OCI-LY1 (cell line): Measurements from ENCODE around the gene IFITM10.

Experiments
- H2AFZ ChIP-seq: fragments of 200-600 bp; sonication (generic), shearing (Covaris generic); 2 replicates; pipeline ENCODE4 v1.6.0; 2014; ENCODE audit warnings: antibody characterized with exemption, mild to moderate bottlenecking, low read length
- H3F3A ChIP-seq: fragments of 200-600 bp; sonication (generic), shearing (Covaris generic); 2 replicates; pipeline ENCODE4 v1.6.0; 2014; ENCODE audit warnings: mild to moderate bottlenecking, antibody characterized with exemption, low read length, moderate library complexity; ENCODE audit not compliant: insufficient read depth
- H3K27ac ChIP-seq: fragments of 200-600 bp; sonication (generic); 2 replicates; pipeline ENCODE4 v1.5.1; 2014; ENCODE audit warnings: low read length, mixed run types, mild to moderate bottlenecking, low read depth; ENCODE audit not compliant: poor library complexity, severe bottlenecking
- H3K27me3 ChIP-seq: fragments of 200-600 bp; sonication (generic); 2 replicates; pipeline ENCODE4 v1.6.0; 2014; ENCODE audit warnings: antibody characterized with exemption, mild to moderate bottlenecking, low read length, moderate library complexity; ENCODE audit not compliant: insufficient read depth
- H3K36me3 ChIP-seq: fragments of 200-600 bp; sonication (generic); 2 replicates; pipeline ENCODE4 v1.6.1; 2014; ENCODE audit warnings: mild to moderate bottlenecking, antibody characterized with exemption, low read length, moderate library complexity, mixed read lengths; ENCODE audit not compliant: insufficient read depth
- H3K4me1 ChIP-seq: fragments of 200-600 bp; sonication (generic); 2 replicates; pipeline ENCODE4 v1.5.1; 2014; ENCODE audit warnings: mild to moderate bottlenecking, low read length, moderate library complexity; ENCODE audit not compliant: insufficient read depth, severe bottlenecking
- H3K4me2 ChIP-seq: fragments of 200-600 bp; sonication (generic), shearing (Covaris generic); 2 replicates; pipeline ENCODE4 v1.6.1; 2014; ENCODE audit warnings: low read length
- H3K4me3 ChIP-seq: fragments of 200-600 bp; sonication (generic); 2 replicates; pipeline ENCODE4 v1.5.1; 2014; ENCODE audit warnings: low read length, low read depth, mild to moderate bottlenecking, mixed read lengths; ENCODE audit not compliant: poor library complexity, severe bottlenecking
- H3K79me2 ChIP-seq: fragments of 200-600 bp; shearing (Covaris generic); 2 replicates; pipeline ENCODE4 v1.6.1; 2016; ENCODE audit warnings: mixed run types, low read length, mixed read lengths; ENCODE audit not compliant: insufficient read depth
- H3K9ac ChIP-seq: fragments of 200-600 bp; sonication (generic), shearing (Covaris generic); 2 replicates; pipeline ENCODE4 v1.6.1; 2014; ENCODE audit warnings: mild to moderate bottlenecking, low read length, mixed read lengths
- H3K9me2 ChIP-seq: fragments of 200-600 bp; sonication (generic), shearing (Covaris generic); 2 replicates; pipeline ENCODE4 v1.6.1; 2014; ENCODE audit warnings: low read depth, mild to moderate bottlenecking, low read length, mixed read lengths
- H3K9me3 ChIP-seq: fragments of 200-600 bp; shearing (Covaris generic); 2 replicates; pipeline ENCODE4 v1.6.1; 2014; ENCODE audit warnings: low read length, mixed read lengths
- H4K20me1 ChIP-seq: fragments of 200-600 bp; sonication (generic), shearing (Covaris generic); 2 replicates; pipeline ENCODE4 v1.6.0; 2016; ENCODE audit warnings: mild to moderate bottlenecking, low read length; ENCODE audit not compliant: insufficient read depth
- CTCF ChIP-seq: fragments of 200-600 bp; sonication (generic), shearing (Covaris generic); IDR thresholded peaks from 2 replicates; pipeline ENCODE4 v1.5.1; 2017; ENCODE audit warnings: mild to moderate bottlenecking, antibody characterized with exemption, low read length, moderate library complexity, mixed read lengths
- EZH2 ChIP-seq: fragments of 200-600 bp; sonication (generic), shearing (Covaris generic); IDR thresholded peaks from 2 replicates; pipeline ENCODE4 v1.8.0; 2017; ENCODE audit warnings: borderline replicate concordance, mixed run types, mild to moderate bottlenecking, antibody characterized with exemption, low read length, moderate library complexity, mixed read lengths

The IFITM10 gene

GRCh38 chr11:1750840-1751530, 590 bp upstream of the IFITM10 start:
- Histone ChIP-seq H3K79me2 (no peaks in the 10 kb centered on the region), H2AFZ (no peak overlapping the region), H3K4me1 (no peaks in the 10 kb centered on the region)

DNA sequence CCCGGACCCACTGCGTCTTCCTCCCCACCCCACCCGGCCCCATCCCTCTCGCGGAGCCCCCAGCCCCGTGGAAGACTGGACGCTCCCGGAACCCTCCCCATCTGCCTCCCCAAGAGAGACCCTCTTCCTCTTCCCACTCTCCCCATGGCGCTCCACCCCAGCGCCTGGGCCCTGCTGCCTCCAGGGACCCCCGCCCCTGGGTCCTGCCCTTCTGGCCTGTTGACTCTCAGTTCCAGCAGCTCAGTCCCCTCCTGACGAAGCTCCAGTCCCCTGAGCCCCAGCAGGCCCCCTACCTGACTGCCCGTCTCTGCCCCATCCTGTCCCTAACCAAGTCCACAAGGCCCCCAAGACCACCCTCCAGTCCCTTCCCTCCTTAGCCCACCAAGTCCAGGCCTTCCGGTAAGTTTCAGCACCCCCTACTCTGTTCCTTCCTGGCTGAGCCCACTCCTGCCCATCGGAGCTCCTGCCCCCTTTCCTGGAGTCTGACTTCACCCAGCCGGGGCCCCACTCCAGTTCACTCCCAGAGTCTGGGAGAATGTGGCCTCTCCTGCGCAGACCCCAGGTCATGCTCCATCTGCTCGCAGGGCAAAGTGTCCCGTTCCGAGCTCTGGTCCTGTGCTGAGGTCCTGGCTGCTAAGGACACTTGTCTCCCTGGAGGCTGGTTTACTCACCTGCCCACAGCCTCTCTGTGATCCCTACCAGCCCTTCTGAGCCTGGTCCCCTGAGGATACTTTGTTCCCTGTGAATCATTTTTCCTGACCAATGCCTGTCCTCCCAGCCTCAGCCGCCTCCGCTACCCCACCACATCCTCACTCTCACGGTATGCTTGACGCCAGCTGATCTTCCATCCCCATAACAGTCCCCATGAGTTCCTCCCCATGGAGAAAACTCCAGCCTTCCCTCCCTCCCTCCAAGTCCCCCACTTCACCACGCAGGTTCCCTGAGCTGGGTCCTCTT, 722 bp downstream of the IFITM10 start:
- TF ChIP-seq CTCF: no peak
- TF ChIP-seq EZH2: no peak
- Histone ChIP-seq H3K79me2 (no peaks in the 10 kb centered on the region), H3K36me3 (no peaks in the 10 kb centered on the region; the same call in 1 of the 2 replicates), H3K9me3 (no peaks in the 10 kb centered on the region), H3K9ac (no peak overlapping the region), H4K20me1 (no peaks in the 10 kb centered on the region), H3K9me2 (no peaks in the 10 kb centered on the region), H2AFZ (no peak overlapping the region), H3F3A (no peaks in the 10 kb centered on the region), H3K4me3 (no peak overlapping the region), H3K4me1 (no peaks in the 10 kb centered on the region), H3K4me2 (no peak overlapping the region), H3K27ac (no peak overlapping the region), H3K27me3 (no peaks in the 10 kb centered on the region)

More at GRCh38 chr11:1750840-1751530, 590 bp upstream of the IFITM10 start:
- Histone ChIP-seq H3K9me3 (no peaks in the 10 kb centered on the region), H3K4me3 (no peak overlapping the region), H3K27me3 (no peaks in the 10 kb centered on the region), H3K27ac (no peak overlapping the region), H3K9me2 (no peaks in the 10 kb centered on the region), H3K4me2 (no peak overlapping the region), H4K20me1 (no peaks in the 10 kb centered on the region), H3K9ac (no peak overlapping the region), H3F3A (no peaks in the 10 kb centered on the region), H3K36me3 (no peaks in the 10 kb centered on the region; the same call in 1 of the 2 replicates)
- TF ChIP-seq EZH2 (no peak), CTCF (no peak)

- TF ChIP-seq CTCF: no peak
- no peak for TF ChIP-seq EZH2
- H4K20me1 ChIP-seq: no peaks in the 10 kb centered on the region
- no peaks in the 10 kb centered on the region for H3K79me2 ChIP-seq
- H3K36me3 ChIP-seq: no peaks in the 10 kb centered on the region; the same call in 1 of the 2 replicates
- no peak overlapping the region for H3K27ac ChIP-seq
- H3K27me3 ChIP-seq: no peaks in the 10 kb centered on the region
- H3K4me1 ChIP-seq: no peaks in the 10 kb centered on the region
- no peak overlapping the region for H3K9ac ChIP-seq
- no peaks in the 10 kb centered on the region for H3K9me3 ChIP-seq
- H3F3A ChIP-seq: no peaks in the 10 kb centered on the region
- no peak overlapping the region for H3K4me3 ChIP-seq
- H3K4me2 ChIP-seq: no peak overlapping the region
- no peak overlapping the region for H2AFZ ChIP-seq
- H3K9me2 ChIP-seq: no peaks in the 10 kb centered on the region
Observed at GRCh38 chr11:1748636-1749394, 1.6 kb downstream of the IFITM10 start.
